ENCODE results near the gene IFT122. TPM values are rescaled to one million over a fixed set of nuclear protein-coding genes. Genes with fewer than 3 reads are reported as not detected.
"Not testable (repeated sequence)": the region's sequence is repeated elsewhere in the genome, so short reads cannot be mapped to it uniquely, and the experiment has no call there.

The IFT122 gene
- polyA plus RNA-seq, 12 donors, result 28.8 to 56.5 (median 33.7) TPM; not detected in 1

DNA sequence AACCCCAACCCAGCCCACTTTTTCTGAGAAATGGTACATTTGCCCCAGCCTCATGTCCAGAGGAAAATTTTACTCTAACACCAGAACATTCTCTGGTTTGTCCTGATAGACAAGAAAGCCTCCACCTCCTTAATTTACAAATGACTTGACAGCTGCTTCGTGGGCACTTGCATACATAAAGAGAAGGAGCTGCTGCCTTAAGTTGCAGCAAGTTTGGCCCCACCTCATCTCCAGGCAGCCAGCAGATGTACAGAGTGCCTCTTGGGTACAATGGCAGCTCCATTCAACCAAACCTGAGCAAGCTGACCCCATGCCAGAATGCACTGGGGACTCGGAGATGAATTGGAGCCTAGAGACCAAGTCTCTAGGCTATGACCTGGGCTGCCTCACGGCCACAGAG, 96.8 kb downstream of the IFT122 start:
- no peak for DNase-seq

GRCh38 chr3:129539206-129539605, 99.2 kb downstream of the IFT122 start:
- DNase-seq, result no peak

DNA sequence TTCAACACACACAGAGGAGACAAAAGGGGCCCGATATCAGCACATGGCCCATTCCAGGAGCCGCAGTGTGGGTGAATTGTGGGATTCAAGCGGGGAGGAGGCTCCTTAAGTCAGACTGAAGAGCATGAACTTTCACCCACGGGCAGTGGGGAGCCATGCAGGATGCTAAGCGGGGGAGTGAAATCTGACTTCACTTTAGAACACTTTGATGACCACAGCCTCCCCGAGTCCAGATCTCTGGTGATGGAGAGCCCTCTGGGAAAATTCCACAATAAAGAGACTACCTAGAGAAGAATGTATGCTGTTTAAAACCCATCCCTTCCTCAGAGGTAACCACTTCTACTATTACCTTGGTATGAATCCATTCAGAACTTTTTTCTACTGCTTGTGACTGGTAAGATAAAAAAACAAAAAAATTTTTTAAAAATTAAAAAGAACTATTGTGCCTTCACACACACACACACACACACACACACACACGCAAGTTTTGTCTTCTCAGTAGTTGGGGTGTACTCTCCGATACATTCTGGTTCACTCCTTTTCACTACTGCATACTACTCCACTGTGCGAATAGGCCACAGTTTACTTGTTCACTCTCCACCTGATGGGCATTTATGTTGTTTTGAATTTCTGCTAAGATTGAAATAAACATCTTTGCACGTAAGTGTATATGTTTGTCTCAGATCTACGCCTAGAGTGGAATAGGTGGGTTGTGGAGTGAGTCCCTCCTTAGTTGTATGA, 100.9 kb downstream of the IFT122 start:
- no peak for DNase-seq

GRCh38 chr3:129542747-129543146, 102.7 kb downstream of the IFT122 start:
- DNase-seq, result no peak

GRCh38 chr3:129543156-129543790, 103.2 kb downstream of the IFT122 start, which contains the start of gene H1-8:
Gene H1-8 (plus strand): TSS chr3:129543175. CDS start chr3:129543219, 44 bp downstream.
- no peak for DNase-seq

DNA sequence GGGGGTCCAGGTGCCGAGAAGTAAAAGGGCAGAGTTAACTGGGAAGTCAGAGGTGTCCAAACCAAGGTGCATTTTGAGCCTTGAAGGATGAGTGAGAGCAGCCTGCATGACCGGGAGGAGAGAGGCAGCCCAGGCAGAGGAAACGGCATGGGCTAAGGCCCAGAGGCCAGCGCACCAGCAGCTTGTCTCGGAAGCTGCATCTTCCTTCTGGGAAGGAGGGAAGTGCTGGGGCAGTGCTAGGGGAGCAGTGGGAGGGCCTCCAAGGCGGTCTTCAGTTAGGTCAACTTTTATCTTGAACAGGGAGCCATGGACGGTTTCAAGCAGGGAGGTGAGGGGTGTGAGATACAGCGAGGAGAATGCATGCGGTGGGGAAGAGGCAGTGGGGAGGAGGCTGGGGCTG, 104.0 kb downstream of the IFT122 start:
- DNase-seq, result no peak

GRCh38 chr3:129545951-129546350, 105.9 kb downstream of the IFT122 start:
- DNase-seq, result not testable (repeated sequence)

DNA sequence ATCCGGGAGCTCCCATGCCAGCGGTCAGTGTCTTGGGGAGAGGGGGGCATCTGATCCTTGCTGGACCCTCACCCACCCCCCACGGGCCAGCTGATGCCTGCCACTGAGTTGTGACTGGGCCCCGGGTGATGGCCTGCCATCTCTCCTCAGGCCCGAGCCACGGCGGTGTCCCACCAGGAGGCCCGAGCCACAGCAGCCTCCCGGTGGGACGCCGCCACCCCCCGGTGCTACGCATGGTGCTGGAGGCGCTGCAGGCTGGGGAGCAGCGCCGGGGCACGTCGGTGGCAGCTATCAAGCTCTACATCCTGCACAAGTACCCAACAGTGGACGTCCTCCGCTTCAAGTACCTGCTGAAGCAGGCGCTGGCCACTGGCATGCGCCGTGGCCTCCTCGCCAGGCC, 107.2 kb downstream of the IFT122 start:
- no peak for DNase-seq

GRCh38 chr3:129548104-129548965, 108.3 kb downstream of the IFT122 start:
- no peak for DNase-seq

DNA sequence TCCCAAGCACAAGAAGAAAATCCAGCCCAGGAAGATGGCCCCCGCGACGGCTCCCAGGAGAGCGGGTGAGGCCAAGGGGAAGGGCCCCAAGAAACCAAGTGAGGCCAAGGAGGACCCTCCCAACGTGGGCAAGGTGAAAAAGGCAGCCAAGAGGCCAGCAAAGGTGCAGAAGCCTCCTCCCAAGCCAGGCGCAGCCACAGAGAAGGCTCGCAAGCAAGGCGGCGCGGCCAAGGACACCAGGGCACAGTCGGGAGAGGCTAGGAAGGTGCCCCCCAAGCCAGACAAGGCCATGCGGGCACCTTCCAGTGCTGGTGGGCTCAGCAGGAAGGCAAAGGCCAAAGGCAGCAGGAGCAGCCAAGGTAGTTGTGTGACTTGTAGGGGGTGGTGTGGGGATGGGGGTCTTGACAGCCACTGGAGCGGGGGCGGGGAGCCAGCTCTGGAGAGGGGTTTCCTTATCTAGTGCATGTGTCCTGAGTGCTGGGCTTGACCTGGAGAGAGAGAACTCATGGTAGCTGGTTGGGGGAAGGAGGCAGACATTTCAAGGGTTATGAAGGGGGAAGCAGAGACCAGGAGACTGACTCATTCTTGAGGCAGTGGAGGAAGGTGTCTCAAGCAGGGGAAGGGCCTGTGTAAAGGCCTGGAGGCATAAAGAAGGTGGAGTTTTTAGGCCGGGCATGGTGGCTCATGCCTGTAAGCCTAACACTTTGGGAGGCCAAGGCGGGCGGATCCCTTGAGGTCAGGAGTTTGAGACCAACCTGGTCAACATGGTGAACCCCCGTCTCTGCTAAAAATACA, 109.2 kb downstream of the IFT122 start:
- no peak for DNase-seq

DNA sequence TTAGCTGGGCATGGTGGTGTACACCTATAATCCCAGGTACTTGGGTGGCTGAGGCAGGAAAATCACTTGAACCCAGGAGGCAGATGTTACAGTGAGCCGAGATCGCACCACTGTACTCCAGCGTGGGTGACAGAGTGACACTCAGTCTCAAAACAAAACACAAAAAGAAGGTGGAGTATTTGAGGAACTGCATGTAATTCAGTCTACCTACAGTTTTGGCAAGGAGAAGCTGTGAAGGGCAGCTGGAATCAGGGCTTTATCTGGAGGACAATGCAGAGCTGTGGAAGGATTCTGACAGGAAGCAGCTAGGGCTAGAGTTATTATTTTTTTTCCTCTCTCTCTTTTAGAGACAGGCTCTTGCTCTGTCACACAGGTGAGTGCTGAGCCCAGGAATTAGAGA, 109.8 kb downstream of the IFT122 start:
- no peak for DNase-seq

GRCh38 chr3:129552287-129553050, 112.4 kb downstream of the IFT122 start:
- no peak for DNase-seq

DNA sequence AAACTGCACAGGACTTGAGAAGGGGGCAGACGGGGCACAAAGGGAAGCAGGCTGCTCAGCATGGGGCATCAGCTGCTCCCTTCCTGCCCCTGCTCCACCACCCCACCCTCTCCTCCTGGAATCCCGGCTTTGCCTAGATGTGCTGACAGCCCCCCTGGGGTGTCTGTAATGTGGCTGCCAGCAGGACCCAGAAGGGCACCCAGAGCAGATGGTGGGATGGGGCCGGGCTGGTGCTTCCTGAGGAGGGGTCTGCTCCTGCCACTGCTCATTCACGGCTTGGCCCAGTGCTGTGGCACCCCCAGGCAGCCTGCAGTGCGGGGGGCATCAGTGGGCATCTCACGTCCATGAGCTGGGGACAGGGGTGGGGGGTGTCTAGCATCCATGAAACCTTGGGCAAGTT, 113.1 kb downstream of the IFT122 start:
- DNase-seq, result no peak

DNA sequence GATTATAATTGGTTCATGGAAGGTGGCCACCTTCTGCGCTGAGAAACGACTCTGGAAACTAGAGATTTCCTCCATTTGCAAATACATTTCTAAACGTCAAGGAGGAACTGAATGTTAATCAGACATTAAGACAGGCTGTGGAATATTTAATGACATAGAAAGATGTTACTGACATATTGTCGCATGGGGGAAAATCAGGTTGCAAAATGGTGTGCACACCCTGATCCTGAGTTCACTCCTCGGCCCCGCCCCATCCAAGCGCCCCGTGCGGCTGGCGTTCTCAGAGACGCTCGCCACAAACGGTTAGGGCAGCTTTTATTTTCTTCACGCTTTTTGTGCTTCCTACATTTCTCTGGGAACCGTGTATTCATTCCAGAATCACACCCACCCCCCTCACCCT, 113.7 kb downstream of the IFT122 start:
- no peak for DNase-seq

GRCh38 chr3:129554356-129555152, 114.5 kb downstream of the IFT122 start:
- DNase-seq, result no peak

- DNase-seq, result no peak
Observed at GRCh38 chr3:129555153-129555550, 115.1 kb downstream of the IFT122 start.

GRCh38 chr3:129555616-129556357, 115.8 kb downstream of the IFT122 start:
- DNase-seq, result no peak

DNA sequence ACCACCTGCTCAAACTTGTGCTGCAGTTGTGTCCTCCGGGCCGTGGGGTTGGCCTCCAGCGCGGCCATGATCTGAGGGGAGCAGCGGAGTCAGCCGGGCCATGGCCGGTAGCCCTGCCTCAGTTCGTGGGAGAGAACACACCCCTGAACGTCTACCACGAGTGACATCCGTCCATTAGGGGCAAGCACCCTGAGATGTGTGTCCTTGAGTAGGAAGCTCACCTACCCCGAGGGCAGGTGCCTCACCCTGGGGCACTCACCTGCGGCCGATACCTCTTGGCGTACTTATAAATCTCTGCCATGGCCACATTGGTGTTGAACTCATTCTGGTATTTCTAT, 116.3 kb downstream of the IFT122 start:
- DNase-seq, result no peak

DNA sequence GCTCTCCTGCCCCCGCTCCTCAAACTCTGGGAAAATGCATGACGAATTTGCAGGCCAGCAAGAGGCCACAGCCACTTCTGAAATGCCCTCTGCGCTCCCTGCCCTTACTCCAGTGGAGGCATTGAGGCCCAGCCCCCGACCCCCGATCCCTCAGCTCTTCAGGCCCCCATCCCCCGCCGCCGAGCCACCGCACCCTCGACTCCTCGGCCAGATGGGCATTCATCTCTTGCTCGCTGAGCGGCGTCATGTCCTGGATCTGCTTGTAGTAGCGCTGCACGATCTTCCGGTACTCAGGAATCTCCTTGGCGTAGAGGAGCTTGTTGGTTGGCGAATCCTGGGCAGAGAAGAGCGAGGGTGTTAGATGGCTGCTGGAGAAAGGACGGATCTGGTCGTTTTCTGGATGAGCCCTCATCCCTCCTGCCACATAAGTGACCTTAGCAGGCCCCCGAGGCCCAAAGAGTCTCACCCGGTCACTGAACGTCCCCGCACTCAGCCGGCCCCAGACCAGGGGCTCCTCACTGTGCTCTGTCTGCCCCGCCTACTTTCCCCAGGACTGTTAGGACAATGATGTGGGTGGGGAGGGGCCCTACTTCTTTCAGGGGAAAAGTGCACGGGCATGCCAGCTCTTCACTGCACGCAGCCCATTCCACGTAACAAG, 117.0 kb downstream of the IFT122 start:
- no peak for DNase-seq

Measured in muscle of arm (tissue), 12 donors.